Peyer's patch (tissue), 4 donors: Measurements from ENCODE around the gene TOR4A.

Source experiments
- CTCF ChIP-seq, 6 experiments: fragments of 450-650 bp in 4 of 6; fragments of 200-600 bp in 2 of 6; sonication (generic) in 1 of 6; IDR thresholded peaks; one replicate each; pipeline ENCODE4 v1.5.1; 2017 to 2019; ENCODE audit warnings: antibody characterized with exemption in 6 of 6, mild to moderate bottlenecking in 3 of 6, moderate library complexity in 1 of 6
- POLR2A ChIP-seq, 2 donors: fragments of 450-650 bp; IDR thresholded peaks; one replicate each; pipeline ENCODE4 v1.5.1; 2017; ENCODE audit warnings: antibody characterized with exemption in 2 of 2, mild to moderate bottlenecking in 2 of 2, moderate library complexity in 2 of 2

- no peak for TF ChIP-seq CTCF (IDR thresholded peaks at IDR 0.05)
- TF ChIP-seq POLR2A (IDR thresholded peaks at IDR 0.05): peak in 1 of 2 donors; percentile 33
These were observed 45.0 kb upstream of the TOR4A start for GRCh38 chr9:137232510-137232909.
